NOMO-1 (cell line): ENCODE results near the gene RNF223.
"Not testable (repeated sequence)": the region's sequence is repeated elsewhere in the genome, so short reads cannot be mapped to it uniquely, and the experiment has no call there.

Source experiments
- DNase-seq, 2 experiments: peaks; one replicate each; lab custom pipeline; 2025; ENCODE audit not compliant: unreplicated experiment in 2 of 2; lab: John Stamatoyannopoulos, UW

Gene RNF223

DNA sequence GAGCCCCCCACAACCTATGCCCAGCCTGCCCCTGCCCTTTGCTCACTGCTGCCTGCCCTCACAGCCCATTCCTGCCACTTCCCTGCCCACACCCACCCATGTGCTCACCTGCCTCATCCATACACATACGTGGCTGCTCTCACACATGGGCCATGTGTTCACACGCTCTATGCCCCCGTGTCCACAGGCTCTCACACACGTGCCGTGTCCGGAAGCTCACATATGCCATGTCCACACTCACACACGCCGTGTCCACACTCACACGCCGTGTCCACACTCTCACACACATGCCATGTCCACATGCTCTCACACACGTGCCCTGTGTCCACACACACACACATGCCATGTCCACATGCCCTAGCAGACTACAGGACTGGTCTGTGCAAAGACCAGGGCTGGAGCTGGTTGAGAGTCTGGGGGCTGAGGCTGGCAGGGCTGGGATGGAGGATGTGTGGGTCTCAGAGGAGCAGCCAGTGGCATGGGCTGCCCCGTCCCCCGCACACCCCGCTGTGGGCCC lies 583 bp upstream of the RNF223 start:
- no peak for DNase-seq

DNA sequence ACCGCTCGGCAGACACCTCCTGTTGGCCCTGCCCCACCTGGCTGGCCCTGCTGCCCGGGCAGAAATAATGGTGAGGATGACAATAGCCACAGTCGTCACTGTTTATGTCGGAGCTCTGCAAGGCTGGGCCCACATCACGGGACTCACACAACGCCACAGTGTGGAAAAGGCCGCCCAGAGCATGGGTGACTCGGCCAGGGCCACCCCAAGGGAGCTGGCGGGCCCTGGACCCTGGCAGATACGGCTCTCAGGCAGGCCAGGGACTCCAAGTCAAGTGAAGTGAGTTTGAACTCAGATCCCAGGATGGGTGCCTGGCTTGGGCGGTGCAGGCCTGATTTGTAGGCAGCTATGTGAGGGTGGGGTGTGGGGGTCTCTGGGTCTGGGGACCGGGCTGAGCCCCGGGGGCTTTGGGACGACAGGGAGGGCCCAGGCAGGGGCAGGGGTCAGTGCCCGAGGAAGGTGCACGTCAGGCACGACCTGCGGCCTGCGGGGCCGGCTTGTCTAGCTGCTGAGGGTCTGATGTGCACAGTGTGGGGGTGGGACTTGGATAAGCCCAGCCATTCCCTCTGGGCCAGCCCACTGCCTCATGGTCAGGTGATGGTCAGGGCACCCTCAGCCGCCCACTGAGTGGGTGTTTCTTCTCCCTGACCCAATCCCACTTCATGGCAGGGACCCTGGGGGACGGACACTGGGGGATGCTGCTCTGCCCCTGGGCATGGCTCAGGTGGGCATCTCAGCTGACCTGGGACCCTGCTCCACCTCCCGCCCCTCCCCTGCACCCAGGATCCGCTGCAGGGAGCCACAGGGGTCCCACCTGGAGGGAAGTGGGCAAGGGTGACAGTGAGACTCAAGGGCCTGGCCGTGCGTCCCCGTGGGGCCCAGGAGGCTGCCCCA lies 1.0 kb downstream of the RNF223 start:
- no peak for DNase-seq

DNA sequence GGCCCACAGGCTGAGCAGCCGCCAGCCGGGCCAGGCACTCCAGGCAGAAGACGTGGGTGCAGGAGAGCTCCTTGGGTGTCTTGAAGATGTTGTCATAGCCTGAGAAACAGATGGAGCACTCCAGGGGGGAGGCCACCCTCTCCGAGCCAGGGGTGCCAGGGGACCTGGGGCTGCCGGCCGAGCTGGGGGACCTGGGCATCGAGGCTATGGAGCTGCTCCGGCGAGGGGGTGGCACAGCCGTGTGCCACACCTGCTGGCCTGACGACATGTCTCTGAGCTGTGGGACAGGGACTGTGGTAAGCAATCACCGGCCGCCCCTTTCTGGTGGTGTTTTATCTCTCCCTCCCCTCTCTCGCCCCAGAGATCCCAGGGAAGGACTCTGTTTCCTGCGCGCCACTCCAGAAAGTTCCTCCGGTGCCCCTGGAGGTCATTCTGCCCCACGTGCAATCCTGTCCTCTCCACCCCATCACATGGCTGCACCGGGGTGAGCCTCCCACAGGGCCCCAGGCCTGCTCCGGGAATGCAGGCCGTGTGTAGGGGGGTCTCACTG lies 1.7 kb downstream of the RNF223 start:
- DNase-seq = no peak

DNA sequence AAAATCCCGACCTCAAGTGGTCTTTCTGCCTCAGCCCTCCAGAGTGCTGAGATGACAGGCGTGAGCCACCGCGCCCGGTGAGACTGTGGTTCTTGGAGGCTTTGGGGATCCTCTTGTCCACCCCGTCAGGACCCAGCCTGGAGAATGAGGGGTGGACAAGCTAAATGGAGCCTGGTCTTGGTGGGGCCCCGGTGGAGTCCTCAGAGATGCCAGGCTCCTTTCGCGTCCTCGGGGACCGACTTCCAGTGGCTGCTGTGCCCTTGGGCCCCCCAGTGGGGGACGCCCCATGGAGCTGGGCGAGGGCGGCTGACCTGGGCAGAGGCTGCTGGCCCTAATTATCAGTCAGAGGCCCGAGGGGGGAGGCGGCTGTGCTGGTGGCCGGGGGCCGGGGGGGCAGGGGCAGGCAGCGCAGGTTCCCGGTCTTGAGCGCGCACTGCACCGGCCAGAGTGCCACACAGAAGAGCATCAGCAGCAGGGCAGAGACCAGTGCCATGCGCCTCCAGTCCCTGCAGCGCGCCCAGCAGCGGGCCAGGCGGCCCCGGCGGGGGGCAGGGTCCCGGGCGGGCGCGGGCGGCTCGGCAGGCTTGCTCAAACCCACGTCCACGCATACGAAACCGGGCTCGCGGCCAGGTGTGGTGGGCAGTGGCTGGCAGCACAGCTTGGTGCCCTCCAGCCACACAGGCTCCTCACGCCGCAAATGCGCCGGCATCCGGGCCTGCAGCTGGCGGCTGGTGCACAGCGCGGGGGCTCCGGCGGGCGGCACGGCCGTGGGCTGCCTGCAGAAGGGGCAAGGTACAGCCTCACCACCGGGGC lies 2.4 kb downstream of the RNF223 start:
- DNase-seq = no peak

DNA sequence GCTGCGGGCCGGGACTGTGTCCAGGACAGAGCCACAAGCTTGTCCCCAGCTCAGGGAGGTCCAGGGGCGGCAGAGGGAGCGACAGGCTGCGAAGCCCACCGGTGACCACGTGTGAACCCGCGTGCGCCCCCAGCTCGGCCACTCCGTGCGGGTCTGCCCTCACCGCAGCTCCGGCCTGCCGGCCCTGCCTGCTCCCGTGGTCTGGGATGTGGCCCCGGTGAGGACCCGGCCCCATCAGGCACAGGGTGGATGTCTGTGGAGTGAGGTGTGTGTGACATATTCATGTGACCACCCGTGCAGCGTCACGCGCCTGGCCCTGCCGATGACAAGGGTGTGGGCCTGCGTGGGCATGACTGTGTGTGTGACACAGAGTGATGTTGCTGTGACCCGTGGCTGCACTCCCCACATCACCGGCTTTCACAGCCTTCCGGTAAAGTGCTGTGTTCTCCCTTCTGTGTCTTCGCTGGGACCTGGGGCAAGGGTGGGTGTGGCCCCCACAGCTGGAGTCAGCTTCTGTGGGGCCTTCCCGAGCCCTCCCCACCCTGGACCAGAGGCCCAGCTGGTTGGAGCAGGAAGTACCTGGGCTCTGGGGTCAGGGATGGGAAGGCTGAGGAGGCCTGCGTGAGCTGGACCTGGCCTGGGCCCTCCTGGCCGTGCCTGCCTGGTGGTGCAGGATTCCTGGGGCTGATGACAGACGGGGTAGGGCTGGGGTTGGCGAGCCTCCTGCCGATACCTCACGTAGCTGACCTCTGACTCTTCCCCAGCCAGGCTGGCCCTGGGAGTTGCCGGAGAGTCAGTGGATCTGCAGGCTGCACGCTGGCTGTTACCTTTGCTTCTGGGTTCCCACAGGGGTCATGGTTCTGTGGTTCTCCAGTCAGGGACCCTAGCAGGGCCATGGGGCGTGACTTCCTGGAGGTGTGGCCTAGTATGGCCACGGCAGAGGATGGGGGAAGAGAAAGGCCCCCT lies 4.1 kb downstream of the RNF223 start:
- DNase-seq = no peak

DNA sequence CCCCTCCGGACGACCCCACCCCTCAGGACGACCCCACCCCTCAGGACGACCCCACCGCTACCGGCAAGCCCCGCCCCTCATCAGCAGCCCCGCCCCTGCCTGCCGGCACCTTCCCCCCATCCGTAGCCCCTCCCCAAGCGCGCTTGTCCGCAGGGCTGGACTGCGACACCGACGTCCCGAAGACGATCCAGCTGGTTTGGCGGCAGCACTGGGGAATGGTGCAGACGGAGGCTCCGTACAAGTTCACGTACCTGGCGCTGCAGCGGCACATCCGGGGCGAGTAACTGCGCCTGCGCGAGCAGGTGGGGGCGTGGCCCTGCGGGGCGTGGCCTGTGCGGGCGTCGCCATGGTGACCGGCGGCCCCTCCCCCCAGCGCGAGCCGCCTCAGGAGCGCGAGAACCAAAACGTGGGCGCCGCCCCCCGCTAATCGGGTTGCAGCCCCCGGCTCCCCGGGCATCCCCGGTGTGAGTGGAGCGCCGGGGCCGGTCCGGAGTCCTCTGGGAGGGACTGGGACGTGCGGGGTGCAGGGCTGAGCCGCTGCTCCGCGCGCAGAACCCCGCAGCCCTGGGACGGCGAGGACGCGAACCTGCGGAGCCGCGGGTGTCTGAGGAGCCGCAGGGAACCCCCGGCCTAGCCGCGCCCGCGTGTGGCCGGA lies 4.9 kb downstream of the RNF223 start:
- DNase-seq = peak; percentile 52 to 60

DNA sequence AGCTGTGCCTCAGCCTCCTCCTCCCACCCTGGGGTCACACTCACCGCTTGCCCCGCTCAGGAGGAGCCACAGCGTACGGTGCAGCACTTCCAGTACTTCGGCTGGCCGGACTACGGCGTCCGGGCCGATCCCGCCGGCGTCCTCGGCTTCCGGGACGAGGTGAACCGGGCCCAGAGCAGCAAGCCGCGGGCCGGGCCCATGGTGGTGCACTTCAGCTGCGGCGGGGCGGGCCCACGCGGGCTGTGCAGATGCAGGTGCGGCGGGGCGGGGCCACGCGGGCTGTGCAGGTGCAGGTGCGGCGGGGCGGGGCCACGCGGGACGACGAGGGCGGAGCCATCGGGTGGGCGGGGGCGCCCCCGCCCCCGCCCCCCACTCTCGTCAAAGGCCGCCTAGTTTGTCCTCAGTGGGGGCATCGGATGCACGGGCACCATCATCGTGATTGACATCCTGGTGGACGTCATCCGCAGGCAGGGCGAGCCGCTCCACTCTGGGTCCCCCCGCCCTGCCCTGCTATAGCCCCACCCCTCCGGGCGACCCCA lies 5.5 kb downstream of the RNF223 start:
- no peak for DNase-seq

DNA sequence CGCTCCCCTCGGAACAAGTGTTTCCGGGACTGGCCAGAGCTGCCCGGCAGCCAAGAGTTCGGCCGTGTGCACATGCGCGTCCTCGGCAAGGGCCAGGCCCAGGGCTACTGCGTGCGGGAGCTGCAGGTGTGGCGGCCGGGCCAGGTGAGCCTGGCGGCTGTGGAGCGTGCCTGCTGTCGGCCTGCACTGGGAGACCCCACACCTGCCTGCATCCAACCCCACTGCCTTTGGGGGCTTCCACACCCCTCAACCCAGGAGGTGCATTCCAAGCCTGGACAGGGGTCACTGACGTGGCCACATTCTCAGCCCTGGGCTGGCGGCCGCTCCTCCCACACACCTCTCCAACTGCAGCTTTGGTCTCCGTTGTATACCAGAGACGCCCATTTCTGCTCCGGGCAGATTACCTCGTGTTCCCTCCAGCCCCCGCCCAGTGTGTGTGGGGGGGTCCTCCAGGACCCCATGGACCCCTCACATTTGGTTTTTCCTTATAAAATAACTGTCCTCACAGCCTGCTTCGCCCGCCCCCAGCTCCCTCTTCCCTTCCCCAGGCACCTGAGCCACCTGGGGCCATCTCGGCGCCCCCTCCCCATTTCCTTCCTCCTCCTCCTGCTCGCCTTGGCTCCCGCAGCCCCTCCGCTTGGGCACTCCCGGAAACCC lies 6.1 kb downstream of the RNF223 start:
- no peak for DNase-seq

DNA sequence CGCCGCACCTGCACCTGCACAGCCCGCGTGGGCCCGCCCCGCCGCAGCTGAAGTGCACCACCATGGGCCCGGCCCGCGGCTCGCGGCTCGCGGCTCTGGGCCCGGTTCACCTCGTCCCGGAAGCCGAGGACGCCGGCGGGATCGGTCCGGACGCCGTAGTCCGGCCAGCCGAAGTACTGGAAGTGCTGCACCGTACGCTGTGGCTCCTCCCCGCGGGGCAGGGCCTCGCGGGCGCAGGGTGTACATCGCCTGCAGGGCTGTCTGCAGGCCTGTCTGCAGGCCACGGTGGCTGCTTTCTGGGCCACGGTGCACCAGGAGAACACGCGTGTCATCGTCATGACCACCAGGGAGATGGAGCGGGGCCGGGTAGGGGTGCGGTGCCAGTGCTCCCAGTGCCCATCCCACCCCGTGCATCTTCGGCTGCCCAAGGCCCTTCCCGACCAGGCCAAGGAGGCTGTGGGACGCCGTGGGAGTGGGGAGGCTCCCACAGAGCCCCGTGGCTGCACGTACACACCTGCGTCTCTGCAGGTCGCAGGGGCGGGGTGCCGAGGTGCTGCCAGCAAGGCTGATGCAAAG lies 6.7 kb downstream of the RNF223 start:
- DNase-seq = no peak

DNA sequence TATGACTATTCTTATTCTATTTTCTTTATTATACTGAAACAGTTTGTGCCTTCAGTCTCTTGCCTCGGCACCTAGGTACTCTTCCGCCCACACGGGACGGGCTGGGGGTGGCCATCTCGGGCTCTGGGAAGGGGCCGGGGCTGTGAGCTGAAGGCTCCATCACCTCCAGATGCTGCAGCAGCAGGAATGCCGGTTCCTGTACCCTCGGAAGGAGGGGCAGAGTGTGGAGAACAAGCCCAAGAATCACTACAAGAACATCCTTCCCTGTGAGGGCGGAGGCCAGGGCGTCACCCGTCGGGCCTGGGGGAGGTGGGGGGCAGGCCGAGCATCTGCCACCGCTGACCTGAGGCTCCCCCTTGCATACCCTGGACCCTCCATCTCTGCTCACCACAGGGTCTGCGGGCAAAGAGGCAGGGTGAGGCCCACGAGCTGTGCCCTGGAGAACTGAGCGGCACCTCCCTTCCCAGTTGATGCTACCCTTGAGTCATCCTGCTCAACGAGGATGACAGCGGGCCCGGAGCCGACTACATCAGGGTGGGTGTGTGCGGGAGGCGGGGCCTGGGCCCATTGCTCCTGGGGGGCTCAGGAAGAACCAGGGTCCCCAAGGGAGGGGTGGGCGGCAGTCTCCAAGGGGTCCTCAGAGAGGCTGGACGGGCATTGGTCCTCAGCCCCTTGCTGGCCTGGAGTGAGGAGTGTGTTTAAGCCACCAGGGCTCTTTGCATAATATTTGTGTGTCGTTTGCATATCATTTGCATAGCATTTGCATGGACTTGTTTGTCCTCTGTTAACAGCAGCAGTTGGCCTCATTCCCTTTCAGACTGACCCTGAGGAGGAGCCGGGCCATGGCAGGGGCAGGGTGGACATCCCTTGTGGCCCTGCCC lies 7.5 kb downstream of the RNF223 start:
- DNase-seq = no peak

DNA sequence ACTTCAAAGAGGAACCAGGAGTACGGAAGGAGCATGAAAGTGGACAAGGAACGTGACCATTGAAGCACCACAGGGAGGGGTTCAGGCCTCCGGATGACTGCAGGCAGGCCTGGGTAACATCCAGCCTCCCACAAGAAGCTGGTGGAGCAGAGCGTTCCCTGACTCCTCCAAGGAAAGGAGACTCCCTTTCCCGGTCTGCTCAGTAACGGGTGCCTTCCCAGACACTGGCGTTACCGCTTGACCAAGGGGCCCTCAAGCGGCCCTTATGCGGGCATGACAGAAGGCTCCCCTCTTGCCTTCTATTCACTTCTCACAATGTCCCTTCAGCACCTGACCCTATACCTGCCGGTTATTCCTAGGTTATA lies 8.2 kb downstream of the RNF223 start:
- not testable (repeated sequence) for DNase-seq

DNA sequence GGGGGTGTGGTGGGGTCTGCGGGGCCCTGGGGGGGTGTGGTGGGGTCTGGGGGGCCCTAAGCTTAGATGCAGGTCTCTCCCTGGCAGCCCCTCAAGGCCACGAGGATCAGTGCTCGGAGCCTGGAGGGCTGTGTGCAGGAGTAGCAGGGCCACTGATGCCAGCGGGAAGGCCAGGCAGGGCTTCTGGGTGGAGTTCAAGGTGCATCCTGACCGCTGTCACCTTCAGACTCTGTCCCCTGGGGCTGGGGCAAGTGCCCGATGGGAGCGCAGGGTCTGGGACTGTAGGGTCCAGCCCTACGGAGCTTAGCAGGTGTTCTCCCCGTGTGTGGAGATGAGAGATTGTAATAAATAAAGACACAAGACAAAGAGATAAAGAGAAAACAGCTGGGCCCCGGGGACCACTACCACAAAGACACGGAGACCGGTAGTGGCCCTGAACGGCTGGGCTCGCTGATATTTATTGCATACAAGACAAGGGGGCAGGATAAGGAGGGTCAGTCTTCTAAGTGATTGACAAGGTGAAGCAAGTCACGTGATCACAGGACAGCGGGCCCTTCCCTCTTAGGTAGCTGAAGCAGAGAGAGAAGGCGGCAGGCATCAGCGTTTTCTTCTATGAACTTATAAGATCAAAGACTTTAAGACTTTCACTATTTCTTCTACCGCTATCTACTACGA lies 8.7 kb downstream of the RNF223 start:
- DNase-seq = no peak

DNA sequence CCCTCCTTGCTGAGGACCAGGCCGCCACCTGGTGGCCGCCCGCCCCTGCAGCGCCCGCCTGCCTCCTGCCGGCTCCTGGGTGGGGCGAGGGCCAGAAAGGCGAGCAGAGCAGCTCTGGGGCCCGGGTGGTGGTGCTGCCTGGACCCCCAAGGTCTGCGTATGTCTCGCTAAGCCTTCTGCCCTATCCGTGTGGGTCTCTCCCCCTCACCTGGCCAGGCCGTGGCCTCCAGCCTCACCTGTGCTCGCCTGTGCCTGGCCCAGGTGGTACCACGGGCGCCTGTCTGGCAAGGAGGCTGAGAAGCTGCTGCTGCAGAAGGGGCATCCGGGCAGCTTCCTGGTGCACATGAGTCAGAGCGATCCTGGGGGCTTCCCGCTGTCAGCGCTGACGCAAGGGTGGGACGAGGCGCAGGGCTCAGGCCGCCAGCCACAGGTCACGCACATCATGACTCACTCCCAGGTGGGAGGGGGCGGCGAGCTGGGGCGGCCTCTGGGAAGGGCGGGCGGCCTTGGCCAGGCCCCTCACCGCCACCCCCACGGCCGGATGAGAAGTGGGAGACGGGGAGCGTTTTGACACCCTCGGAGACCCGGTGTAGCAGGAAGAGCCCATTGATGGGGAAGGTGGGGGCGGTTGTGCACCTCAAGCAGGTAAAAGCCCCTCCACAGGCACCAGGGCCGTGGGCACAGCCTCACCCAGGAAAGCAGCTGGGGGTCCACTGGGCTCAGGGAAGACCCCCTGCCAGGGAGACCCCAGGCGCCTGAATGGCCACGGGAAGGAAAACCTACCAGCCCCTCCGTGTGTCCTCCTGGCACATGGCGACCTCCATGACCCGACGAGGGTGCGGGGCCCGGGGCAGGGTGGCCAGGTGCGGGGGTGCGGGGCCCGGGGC lies 9.9 kb downstream of the RNF223 start:
- DNase-seq = peak; percentile 36 to 49

DNA sequence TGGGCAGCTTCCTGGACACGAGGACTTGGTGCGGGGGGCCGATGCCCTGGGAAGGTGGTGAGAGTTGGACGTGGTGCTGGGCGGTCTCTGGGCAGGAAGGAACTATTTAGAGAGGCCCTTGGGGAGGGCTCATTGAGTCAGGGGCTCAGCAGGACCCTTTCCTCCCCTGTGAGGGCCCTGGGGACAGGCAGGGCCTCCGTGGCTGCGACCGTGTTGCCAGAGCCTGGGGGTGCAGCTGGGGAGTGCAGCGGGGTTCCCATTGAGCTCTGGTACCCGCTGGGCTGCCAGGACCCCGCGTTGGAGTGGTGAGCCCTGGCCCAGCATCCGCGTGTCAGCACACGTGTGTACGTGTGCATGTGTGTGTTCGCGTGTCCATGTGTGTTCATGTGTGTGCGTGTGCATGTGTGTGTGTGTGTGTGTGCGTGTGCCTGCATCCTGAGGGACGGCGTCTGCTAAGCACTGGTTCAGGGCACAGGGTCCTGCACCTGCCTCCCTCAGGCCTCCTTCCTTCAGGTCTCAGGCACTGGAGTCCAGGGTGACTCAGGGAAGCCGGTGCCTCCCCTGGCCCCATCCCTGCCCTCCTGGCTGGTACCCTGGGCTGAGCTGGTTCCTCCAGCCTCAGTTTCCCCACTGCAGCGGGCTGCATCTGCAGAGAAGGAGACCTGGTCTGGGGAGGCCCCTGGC lies 10.7 kb downstream of the RNF223 start:
- DNase-seq = no peak

DNA sequence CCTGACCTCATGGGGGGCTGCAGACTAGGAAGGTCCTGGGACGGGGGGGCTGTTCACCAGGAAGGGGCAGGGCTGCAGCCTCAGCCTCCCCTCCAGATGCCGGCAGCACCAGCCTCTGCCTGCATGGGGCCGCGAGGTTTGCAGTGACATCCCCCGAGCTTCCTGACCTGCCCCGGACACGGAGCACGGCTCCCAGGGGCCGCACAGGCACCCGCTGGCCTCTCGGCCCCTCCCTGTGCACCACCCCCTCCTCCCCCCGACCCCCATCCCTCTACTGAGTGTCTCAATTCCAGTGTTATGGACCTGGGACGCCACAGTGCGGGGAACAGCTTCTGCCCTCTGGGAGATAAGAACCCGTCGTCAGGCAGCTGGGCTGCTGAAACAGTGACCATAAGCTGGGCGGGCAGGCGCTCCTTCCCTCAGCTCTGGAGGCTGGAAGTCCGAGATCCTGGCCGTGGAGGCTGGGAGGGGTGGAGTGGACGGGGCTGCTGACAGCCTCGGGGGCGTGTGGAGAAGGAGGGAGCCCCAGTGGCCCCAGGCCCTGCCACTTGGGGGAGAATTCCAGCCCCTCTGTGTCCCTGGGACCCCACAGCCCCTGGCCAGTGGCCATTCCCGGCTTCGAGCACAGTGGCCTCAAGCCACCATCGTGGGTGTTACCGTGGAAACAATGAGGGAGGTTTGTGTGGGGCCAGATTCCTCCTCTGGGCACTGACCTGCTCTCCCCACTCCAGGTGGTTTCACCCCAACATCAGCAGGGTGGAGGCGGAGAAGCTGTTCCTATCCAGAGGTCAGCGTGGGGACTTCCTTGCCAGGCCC lies 11.6 kb downstream of the RNF223 start:
- no peak for DNase-seq
